Left lung (tissue), 10 donors: ENCODE results near the gene PRKCD. TPM values are rescaled to one million over a fixed set of nuclear protein-coding genes. Genes with fewer than 3 reads are reported as not detected.
A peak's percentile ranks its signal among the peaks of the same experiment; 100 is the strongest.

Source experiments
- ATAC-seq: fragments of 200-7000 bp; cut with Tn5 transposase; one replicate; pipeline ENCODE4 v1.9.1; 2020; ENCODE audit warnings: moderate library complexity
- DNase-seq, 4 donors: peaks; one replicate each; pipeline ENCODE4 v3.0.0-alpha.2; 2013 to 2020
- H3K27ac ChIP-seq, 2 donors: fragments of 200-600 bp; sonication (generic) in 1 of 2; one replicate each; pipeline versions ENCODE4 v1.5.0 to v1.8.0; 2020 to 2021
- H3K27me3 ChIP-seq, 2 donors: fragments of 200-600 bp; sonication (generic) in 1 of 2; one replicate each; pipeline versions ENCODE4 v1.5.0 to v1.8.0; 2020 to 2021
- H3K36me3 ChIP-seq, 2 donors: fragments of 200-600 bp; sonication (generic) in 1 of 2; one replicate each; pipeline versions ENCODE4 v1.5.0 to v1.8.0; 2020 to 2021
- H3K4me1 ChIP-seq, 2 donors: fragments of 200-600 bp; one replicate each; pipeline ENCODE4 v1.8.0; 2021
- H3K4me3 ChIP-seq, 2 donors: fragments of 200-600 bp; sonication (generic) in 1 of 2; one replicate each; pipeline versions ENCODE4 v1.5.0 to v1.8.0; 2020 to 2021; ENCODE audit warnings: mild to moderate bottlenecking in 1 of 2
- H3K9me3 ChIP-seq, 2 donors: fragments of 200-600 bp; sonication (generic) in 1 of 2; one replicate each; pipeline versions ENCODE4 v1.5.0 to v1.8.0; 2020 to 2021
- intact Hi-C, 2 donors: fragments of 100-400 bp; cut with DNase I; formaldehyde crosslinking; loops; one replicate each; pipeline versions ENCODE4 v1.11.2 to v1.14.2; 2022
- polyA plus RNA-seq, 6 donors: library from polyadenylated mRNA; unstranded; fragments of 120-200 nt; gene quantifications; one replicate each; pipeline ENCODE4 v1.2.1, GENCODE V29; 2013; ENCODE audit not compliant: insufficient read length in 6 of 6
- total RNA-seq, 2 donors: library from RNA; stranded (reverse); fragmentation: NEBNext Ultra II Directional; extraction: Animal tissue kit (Norgen Biotek cat#: 25700); gene quantifications; one replicate each; pipeline ENCODE4 v1.2.1, GENCODE V29; 2021
- TF ChIP-seq, protein P1 (sequence below), 2 donors: fragments of 200-600 bp; sonication (generic) in 1 of 2; IDR thresholded peaks; one replicate each; pipeline versions ENCODE4 v1.5.0 to v1.8.0; 2021; ENCODE audit warnings: antibody characterized with exemption in 2 of 2
- donor health status: DM: no; HTN: yes; CAD: no.
- donor health status: DM: no; HTN: no; CAD: no.

PRKCD gene
- total and polyA plus RNA-seq, 8 donors: 45.5 to 73.7 (median 53.0) TPM

DNA sequence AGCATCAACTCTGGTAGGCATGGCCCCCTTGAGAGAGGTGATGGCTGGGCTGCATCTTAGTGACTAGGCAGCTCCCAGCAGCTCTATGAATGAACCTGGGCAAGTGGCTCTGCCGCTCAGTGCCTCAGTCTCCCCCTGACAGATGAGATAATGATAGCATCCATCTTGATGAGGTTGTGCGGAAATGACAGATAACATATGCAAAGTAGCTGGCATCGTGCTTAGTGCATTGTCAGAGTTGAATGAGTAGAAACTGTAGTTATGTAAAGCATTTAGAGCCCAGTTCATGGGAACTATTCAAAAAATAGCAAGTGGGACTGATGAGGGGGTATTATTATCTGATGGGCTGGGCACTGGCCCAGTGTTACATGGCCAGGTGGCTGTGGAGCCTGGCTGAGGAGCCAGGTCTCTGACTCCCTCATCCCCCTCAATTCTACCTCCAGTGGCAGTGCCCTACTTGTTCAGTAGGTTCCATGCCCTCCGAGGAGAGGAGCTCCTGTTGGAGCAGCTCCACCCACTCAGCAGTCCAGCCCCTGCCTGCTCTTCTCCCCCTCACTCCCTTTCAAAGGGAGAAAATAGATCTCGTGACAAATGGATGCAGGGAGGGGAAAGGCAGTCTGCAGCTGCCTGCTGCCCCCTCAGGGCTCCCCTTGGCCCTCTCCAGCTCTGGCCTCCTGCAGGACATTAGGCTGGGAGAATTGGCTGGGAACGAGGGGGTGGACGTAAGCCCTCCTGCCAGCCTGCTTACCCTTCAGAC, 6.6 kb downstream of the PRKCD start:
- H3K9me3 ChIP-seq: no peaks in the 10 kb centered on the region
- ATAC-seq: no peak
- peak overlapping the region in 1 of 2 donors; percentile 95 for H3K27ac ChIP-seq
- TF ChIP-seq, protein P1, sequence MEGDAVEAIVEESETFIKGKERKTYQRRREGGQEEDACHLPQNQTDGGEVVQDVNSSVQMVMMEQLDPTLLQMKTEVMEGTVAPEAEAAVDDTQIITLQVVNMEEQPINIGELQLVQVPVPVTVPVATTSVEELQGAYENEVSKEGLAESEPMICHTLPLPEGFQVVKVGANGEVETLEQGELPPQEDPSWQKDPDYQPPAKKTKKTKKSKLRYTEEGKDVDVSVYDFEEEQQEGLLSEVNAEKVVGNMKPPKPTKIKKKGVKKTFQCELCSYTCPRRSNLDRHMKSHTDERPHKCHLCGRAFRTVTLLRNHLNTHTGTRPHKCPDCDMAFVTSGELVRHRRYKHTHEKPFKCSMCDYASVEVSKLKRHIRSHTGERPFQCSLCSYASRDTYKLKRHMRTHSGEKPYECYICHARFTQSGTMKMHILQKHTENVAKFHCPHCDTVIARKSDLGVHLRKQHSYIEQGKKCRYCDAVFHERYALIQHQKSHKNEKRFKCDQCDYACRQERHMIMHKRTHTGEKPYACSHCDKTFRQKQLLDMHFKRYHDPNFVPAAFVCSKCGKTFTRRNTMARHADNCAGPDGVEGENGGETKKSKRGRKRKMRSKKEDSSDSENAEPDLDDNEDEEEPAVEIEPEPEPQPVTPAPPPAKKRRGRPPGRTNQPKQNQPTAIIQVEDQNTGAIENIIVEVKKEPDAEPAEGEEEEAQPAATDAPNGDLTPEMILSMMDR (IDR thresholded peaks at IDR 0.05): no peak
- no peaks in the 10 kb centered on the region for H3K27me3 ChIP-seq
- H3K4me1 ChIP-seq: peaks cover 24 to 97% of the 10 kb centered on the region in 2 donors
- peak overlapping the region in 1 of 2 donors; percentile 45 for H3K4me3 ChIP-seq
- H3K36me3 ChIP-seq: peaks cover 0 to 21% of the 10 kb centered on the region in 2 donors
- no peak for DNase-seq
- intact Hi-C loops: no loop called here

DNA sequence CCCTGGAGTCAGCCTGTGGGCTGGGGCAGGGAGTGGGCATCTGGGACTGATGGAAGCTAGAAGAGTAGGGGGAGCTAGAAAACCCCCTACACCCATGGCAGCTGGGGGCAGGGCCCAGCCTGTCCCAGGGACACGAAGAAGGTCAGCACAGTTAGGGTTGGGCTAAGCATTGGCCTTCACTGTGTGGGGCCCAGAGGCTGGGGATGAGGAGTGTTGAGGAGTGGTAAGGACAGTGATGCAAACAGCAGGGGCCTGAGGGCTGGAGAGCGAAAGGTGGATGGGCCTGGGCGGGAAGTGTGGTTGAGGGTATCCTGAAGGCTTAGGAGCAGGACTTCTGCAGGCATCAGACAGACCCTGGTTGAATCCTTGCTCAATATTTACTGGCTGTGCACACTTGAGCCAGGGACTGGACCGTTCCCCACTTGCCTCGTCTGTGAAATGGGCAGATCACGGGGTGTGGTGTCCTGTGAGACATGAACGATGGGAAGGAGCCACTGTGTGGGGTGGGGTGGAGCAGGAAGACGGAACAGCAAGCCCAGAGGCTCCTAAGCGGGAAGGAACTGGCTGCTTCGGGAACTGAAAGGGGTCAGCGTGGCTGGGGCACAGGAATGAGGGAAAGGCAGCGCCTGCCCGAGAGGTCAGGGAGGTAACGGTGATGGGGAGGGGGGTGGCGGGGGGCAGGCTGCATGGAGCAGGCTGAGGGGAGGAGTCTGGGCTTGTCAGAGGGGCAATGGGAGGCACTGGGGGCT, 7.3 kb downstream of the PRKCD start:
- Histone ChIP-seq H3K4me3 (peak overlapping the region in 1 of 2 donors; percentile 45), H3K27ac (peak overlapping the region; percentile 53 to 95), H3K4me1 (peaks cover 22 to 97% of the 10 kb centered on the region in 2 donors), H3K36me3 (peaks cover 0 to 23% of the 10 kb centered on the region in 2 donors), H3K9me3 (no peaks in the 10 kb centered on the region), H3K27me3 (no peaks in the 10 kb centered on the region)
- ATAC-seq (peak; percentile 20), DNase-seq (peak in 2 of 4 donors; percentile 67 to 81)
- intact Hi-C loops: no loop called here
- TF ChIP-seq, protein P1 (IDR thresholded peaks at IDR 0.05): no peak

DNA sequence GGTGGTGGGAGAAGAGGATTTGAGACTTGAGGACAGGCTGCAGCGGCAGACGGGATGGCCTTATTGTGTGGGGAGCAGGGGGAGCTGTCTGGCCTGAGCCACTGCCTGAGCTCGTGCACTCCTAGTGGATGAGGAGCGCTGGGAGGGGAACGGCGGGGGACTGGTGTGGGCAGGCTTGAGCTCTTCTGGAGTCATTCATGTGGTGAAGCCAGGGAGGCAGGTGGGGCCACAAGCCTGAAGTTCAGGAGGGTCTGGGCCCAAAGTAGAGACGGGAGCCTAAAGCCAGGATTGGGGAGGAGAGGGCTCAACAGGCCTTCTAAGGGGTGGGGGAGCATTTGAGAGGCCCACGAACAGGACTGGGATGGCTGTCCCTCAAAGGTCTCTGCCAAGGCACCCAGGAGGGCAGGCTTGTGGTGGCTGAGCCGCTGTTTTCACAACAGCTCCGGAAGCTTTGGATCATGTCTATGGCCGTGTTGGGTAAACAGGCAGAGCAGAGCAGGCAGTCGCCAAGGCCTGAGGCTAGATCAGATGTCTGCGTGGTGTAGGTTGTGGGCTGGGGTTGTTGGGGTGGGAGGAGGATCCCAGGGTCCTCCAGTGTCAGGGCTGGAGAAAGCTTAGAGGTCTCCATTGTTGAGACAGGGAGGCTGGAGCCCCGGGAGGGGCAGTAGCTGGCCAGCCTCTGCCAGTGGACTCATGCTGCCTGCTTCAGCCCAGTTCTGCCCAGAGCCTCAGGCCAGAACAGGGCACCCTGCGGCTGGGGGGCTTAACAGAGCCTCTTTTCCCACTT, 8.2 kb downstream of the PRKCD start:
- intact Hi-C loops: no loop called here
- no peaks in the 10 kb centered on the region for H3K27me3 ChIP-seq
- H3K27ac ChIP-seq: peak overlapping the region; percentile 53 to 95
- no peaks in the 10 kb centered on the region for H3K9me3 ChIP-seq
- peak; percentile 9 for ATAC-seq
- H3K4me3 ChIP-seq: peak overlapping the region in 1 of 2 donors; percentile 45
- TF ChIP-seq, protein P1 (IDR thresholded peaks at IDR 0.05): no peak
- H3K36me3 ChIP-seq: peaks cover 0 to 32% of the 10 kb centered on the region in 2 donors
- DNase-seq: peak in 1 of 4 donors; percentile 80
- H3K4me1 ChIP-seq: peaks cover 18 to 95% of the 10 kb centered on the region in 2 donors

DNA sequence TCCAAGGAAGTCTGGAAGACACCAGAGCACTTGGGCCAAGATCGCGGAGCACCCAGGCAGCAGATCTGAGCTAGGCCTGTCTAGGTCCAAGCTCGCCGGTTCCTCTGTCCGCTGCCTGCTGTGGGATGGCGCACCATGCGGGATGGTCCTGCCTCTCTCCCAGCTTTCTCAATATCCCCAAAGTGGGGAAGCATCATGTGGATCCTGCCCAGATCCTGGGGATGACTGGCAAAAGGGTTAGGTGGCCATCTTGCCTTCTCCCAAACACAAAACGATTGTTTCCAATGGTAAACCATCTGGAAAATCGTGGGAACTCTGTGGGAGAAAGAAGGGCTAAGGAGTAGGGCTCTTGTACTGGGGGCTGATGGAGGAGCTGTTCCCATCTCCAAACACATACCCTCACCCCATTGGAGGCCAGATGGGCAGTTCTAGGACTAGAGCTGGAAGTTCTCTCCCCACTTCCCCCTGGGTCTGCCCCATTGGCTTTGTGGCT, 8.9 kb downstream of the PRKCD start:
- intact Hi-C loops: no loop called here
- H3K27me3 ChIP-seq: no peaks in the 10 kb centered on the region
- H3K36me3 ChIP-seq: peaks cover 0 to 39% of the 10 kb centered on the region in 2 donors
- TF ChIP-seq, protein P1 (IDR thresholded peaks at IDR 0.05): no peak
- peak overlapping the region in 1 of 2 donors; percentile 45 for H3K4me3 ChIP-seq
- peaks cover 18 to 95% of the 10 kb centered on the region in 2 donors for H3K4me1 ChIP-seq
- DNase-seq (peak in 1 of 4 donors; percentile 69), ATAC-seq (no peak)
- H3K27ac ChIP-seq: peak overlapping the region; percentile 53 to 95
- no peaks in the 10 kb centered on the region for H3K9me3 ChIP-seq
